Muscle of leg (tissue), 11 donors: ENCODE measurements around the gene IL10. TPM values are rescaled to one million over a fixed set of nuclear protein-coding genes. Genes with fewer than 3 reads are reported as not detected.
"Not testable (repeated sequence)": the region's sequence is repeated elsewhere in the genome, so short reads cannot be mapped to it uniquely, and the experiment has no call there.

Source experiments
- DNase-seq: peaks from one replicate; pipeline ENCODE4 v3.0.0; 2013
- H3K27ac ChIP-seq: one replicate; pipeline ENCODE4 v1.5.1; 2013; ENCODE audit warnings: mild to moderate bottlenecking, low read length, control low read depth
- H3K27me3 ChIP-seq: one replicate; pipeline ENCODE4 v1.6.1; 2013; ENCODE audit warnings: low read length; ENCODE audit not compliant: control insufficient read depth, insufficient read depth
- H3K36me3 ChIP-seq: one replicate; pipeline ENCODE4 v1.6.1; 2013; ENCODE audit warnings: low read length; ENCODE audit not compliant: control insufficient read depth, insufficient read depth
- H3K4me1 ChIP-seq: one replicate; pipeline ENCODE4 v1.6.1; 2013; ENCODE audit warnings: low read length; ENCODE audit not compliant: control insufficient read depth, insufficient read depth
- H3K4me3 ChIP-seq: one replicate; pipeline ENCODE4 v1.5.1; 2013; ENCODE audit warnings: low read length, control low read depth
- H3K9me3 ChIP-seq: replicated peaks from 2 replicates; pipeline ENCODE4 v1.6.1; 2013; ENCODE audit warnings: low read depth, low read length; ENCODE audit not compliant: control insufficient read depth
- WGBS: methylation state at CpG from one replicate; pipeline ENCODE4 v1.1.5; 2013; ENCODE audit warnings: missing lambda C conversion rate; ENCODE audit not compliant: insufficient coverage; 5-methylcytosine and 5-hydroxymethylcytosine counted together
- polyA plus RNA-seq, 8 donors: library from polyadenylated mRNA; unstranded; fragments of 120-200 nt; gene quantifications; one replicate each; pipeline versions ENCODE4 v1.2.1 to v1.2.3, GENCODE V29; 2013; ENCODE audit warnings: inconsistent platforms in 1 of 8, low replicate concordance in 1 of 8; ENCODE audit not compliant: insufficient read length in 8 of 8, insufficient read depth in 1 of 8
- total RNA-seq: library from RNA; stranded (reverse); fragments of 120-200 nt; gene quantifications from one replicate; pipeline ENCODE4 v1.2.4, GENCODE V29; 2013

IL10 gene
- total and polyA plus RNA-seq, 9 donors: 0.35 to 1.1 (median 0.53) TPM

GRCh38 chr1:206768472-206769303 lies 3.6 kb downstream of the IL10 start:
- Histone ChIP-seq H3K27ac (no peak overlapping the region), H3K9me3 (no peaks in the 10 kb centered on the region), H3K4me3 (no peak overlapping the region), H3K4me1 (no peaks in the 10 kb centered on the region), H3K27me3 (peaks cover 5% of the 10 kb centered on the region), H3K36me3 (no peaks in the 10 kb centered on the region)
- DNase-seq: no peak
- 51% methylated on average over 6 of the region's 14 CpGs for WGBS

GRCh38 chr1:206766251-206766856 lies 5.9 kb downstream of the IL10 start:
- Histone ChIP-seq H3K4me3 (no peak overlapping the region), H3K27ac (no peak overlapping the region), H3K9me3 (no peaks in the 10 kb centered on the region), H3K4me1 (no peaks in the 10 kb centered on the region), H3K36me3 (no peaks in the 10 kb centered on the region), H3K27me3 (peaks cover 5% of the 10 kb centered on the region)
- DNase-seq: peak; percentile 57
- 54% methylated on average over 2 of the region's 8 CpGs for WGBS

- H3K27ac ChIP-seq, DNase-seq, H3K27me3 ChIP-seq, H3K9me3 ChIP-seq, H3K36me3 ChIP-seq, H3K4me3 ChIP-seq, H3K4me1 ChIP-seq: not testable (repeated sequence)
- no CpG with 5 or more reads among the region's 1 CpG for WGBS
Measured at GRCh38 chr1:206765771-206766170, 6.5 kb downstream of the IL10 start.

- DNase-seq, H3K9me3 ChIP-seq, H3K4me1 ChIP-seq, H3K27ac ChIP-seq, H3K27me3 ChIP-seq, H3K4me3 ChIP-seq, H3K36me3 ChIP-seq: not testable (repeated sequence)
- 84% methylated on average over 5 of the region's 12 CpGs for WGBS
Measured at GRCh38 chr1:206762741-206763364, 9.4 kb downstream of the IL10 start.

GRCh38 chr1:206761159-206761768 lies 11.0 kb downstream of the IL10 start:
- WGBS: no CpG with 5 or more reads among the region's 6 CpGs
- no peak for DNase-seq
- no peaks in the 10 kb centered on the region for H3K9me3 ChIP-seq
- H3K36me3 ChIP-seq: no peaks in the 10 kb centered on the region
- no peaks in the 10 kb centered on the region for H3K4me1 ChIP-seq
- H3K4me3 ChIP-seq: no peak overlapping the region
- H3K27ac ChIP-seq: no peak overlapping the region
- peaks cover 3% of the 10 kb centered on the region for H3K27me3 ChIP-seq

- no peak overlapping the region for H3K4me3 ChIP-seq
- DNase-seq: no peak
- WGBS: no CpG with 5 or more reads among the region's 1 CpG
- H3K27ac ChIP-seq: no peak overlapping the region
- no peaks in the 10 kb centered on the region for H3K9me3 ChIP-seq
- H3K4me1 ChIP-seq: no peaks in the 10 kb centered on the region
- no peaks in the 10 kb centered on the region for H3K36me3 ChIP-seq
- H3K27me3 ChIP-seq: peaks cover 3% of the 10 kb centered on the region
Measured at GRCh38 chr1:206760590-206760989, 11.7 kb downstream of the IL10 start.

- Histone ChIP-seq H3K27me3 (peaks cover 3% of the 10 kb centered on the region), H3K9me3 (no peaks in the 10 kb centered on the region), H3K27ac (no peak overlapping the region), H3K36me3 (no peaks in the 10 kb centered on the region), H3K4me3 (no peak overlapping the region), H3K4me1 (no peaks in the 10 kb centered on the region)
- 86% methylated on average over 3 of the region's 13 CpGs for WGBS
- no peak for DNase-seq
Measured at GRCh38 chr1:206757524-206758266, 14.6 kb downstream of the IL10 start.

- no peak overlapping the region for H3K4me3 ChIP-seq
- no peaks in the 10 kb centered on the region for H3K9me3 ChIP-seq
- H3K36me3 ChIP-seq: no peaks in the 10 kb centered on the region
- H3K4me1 ChIP-seq: no peaks in the 10 kb centered on the region
- DNase-seq: no peak
- H3K27me3 ChIP-seq: peaks cover 3% of the 10 kb centered on the region
- 46% methylated on average over 1 of the region's 1 CpG for WGBS
- H3K27ac ChIP-seq: no peak overlapping the region
Measured at GRCh38 chr1:206754011-206754410, 18.3 kb downstream of the IL10 start.

GRCh38 chr1:206753141-206753540 lies 19.2 kb downstream of the IL10 start:
- Histone ChIP-seq H3K4me3 (no peak overlapping the region), H3K9me3 (no peaks in the 10 kb centered on the region), H3K27ac (no peak overlapping the region), H3K36me3 (no peaks in the 10 kb centered on the region), H3K4me1 (no peaks in the 10 kb centered on the region), H3K27me3 (peaks cover 3% of the 10 kb centered on the region)
- WGBS: no CpG with 5 or more reads among the region's 3 CpGs
- DNase-seq: no peak
